Activated naive CD8-positive, alpha-beta T cell treated with anti-CD3 and anti-CD28 coated beads for 36 hours (primary cell): ENCODE measurements around the gene IRF1. TPM values are rescaled to one million over a fixed set of nuclear protein-coding genes. Genes with fewer than 3 reads are reported as not detected.

ENCODE experiments used
- DNase-seq: peaks from one replicate; pipeline ENCODE4 v3.0.0; 2021
- H3K27ac Mint-ChIP-seq: one replicate; pipeline ENCODE4 v1.8.0; 2022; ENCODE audit warnings: mild to moderate bottlenecking, moderate library complexity, mixed read lengths
- H3K27me3 Mint-ChIP-seq: one replicate; pipeline ENCODE4 v1.8.0; 2022; ENCODE audit warnings: mild to moderate bottlenecking, mixed read lengths
- H3K36me3 Mint-ChIP-seq: one replicate; pipeline ENCODE4 v1.8.0; 2021; ENCODE audit warnings: mild to moderate bottlenecking, mixed read lengths
- H3K4me1 Mint-ChIP-seq: one replicate; pipeline ENCODE4 v1.8.0; 2021; ENCODE audit warnings: mixed read lengths
- H3K4me3 Mint-ChIP-seq: one replicate; pipeline ENCODE4 v1.8.0; 2022; ENCODE audit warnings: mild to moderate bottlenecking, moderate library complexity, mixed read lengths
- H3K9me3 Mint-ChIP-seq: one replicate; pipeline ENCODE4 v1.8.0; 2022; ENCODE audit warnings: mixed read lengths
- total RNA-seq, 2 experiments: library from RNA; stranded (reverse); gene quantifications; one replicate each; pipeline ENCODE4 v1.2.3, GENCODE V29; 2021

The IRF1 gene
- total RNA-seq, 2 experiments from 2014 or later = 228 to 232 TPM

DNA sequence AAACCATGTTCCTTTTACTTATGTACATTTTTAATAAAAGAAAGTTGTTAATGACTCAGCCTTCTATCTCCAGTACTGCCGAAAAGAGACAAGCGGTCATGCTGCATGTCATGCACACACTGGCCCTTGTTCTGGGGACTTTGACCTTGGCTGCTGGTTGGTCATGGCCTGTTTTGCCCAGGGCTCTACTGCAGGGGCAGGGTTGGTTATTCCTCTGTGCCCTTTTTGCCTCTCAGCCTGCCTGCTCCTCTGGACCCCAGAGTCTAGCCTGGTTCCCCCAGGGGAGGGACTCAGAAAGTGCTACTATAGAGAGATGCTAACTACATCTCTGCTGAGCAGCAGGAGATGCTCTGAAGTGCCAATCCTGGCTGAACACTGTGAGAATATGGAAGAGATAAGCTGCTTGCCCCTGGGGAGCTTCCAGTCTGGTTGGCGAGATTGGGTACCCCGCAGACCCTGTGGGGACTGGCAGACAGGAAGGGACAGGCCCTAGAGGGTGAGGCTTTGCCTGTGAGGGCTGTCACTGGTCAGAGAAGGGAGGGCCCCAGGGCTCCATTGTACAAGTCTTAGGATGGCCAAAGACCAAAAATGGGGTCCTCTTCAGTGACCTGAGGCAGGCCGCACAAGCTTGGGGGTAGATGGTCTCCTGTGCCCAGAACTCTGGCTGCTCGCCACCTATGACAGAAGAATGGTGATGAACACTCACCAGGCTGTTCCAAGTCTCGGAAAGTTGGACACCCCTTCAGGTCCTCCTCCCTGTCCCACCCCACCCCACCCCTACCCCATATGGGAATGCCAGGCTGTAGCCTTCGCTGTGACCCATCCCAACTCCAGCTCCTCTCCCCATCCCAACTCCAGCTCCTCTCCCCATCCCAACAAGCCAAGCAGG is 14.3 kb downstream of the IRF1 start:
- peaks cover 10% of the 10 kb centered on the region for H3K36me3 Mint-ChIP-seq
- H3K27me3 Mint-ChIP-seq = peaks cover 8% of the 10 kb centered on the region
- no peak for DNase-seq
- no peak overlapping the region for H3K4me3 Mint-ChIP-seq
- peaks cover 75% of the 10 kb centered on the region for H3K4me1 Mint-ChIP-seq
- no peaks in the 10 kb centered on the region for H3K9me3 Mint-ChIP-seq
- H3K27ac Mint-ChIP-seq = peak overlapping the region; percentile 49

DNA sequence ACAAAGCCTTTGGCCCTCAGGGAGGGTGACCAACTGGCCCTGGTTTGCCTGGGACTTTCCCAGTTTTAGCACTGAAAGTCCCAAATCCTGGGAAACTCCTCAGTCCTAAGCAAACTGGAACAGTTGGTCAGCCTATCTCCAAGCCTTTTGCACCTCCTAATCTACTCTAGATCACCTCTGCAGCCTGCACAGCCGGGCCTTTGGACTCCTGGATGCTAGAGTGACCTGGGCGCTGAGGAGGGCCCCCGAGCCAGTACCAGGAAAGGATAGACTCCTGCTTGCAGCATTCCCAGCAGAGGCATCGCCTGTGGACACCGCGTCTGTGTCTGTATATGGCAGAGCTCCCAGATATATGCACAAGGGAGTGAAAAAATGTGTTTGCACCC is 15.1 kb downstream of the IRF1 start:
- DNase-seq = no peak
- H3K4me3 Mint-ChIP-seq = no peak overlapping the region
- H3K9me3 Mint-ChIP-seq = no peaks in the 10 kb centered on the region
- H3K27ac Mint-ChIP-seq = no peak overlapping the region
- H3K4me1 Mint-ChIP-seq = peaks cover 77% of the 10 kb centered on the region
- peaks cover 10% of the 10 kb centered on the region for H3K36me3 Mint-ChIP-seq
- H3K27me3 Mint-ChIP-seq = peaks cover 6% of the 10 kb centered on the region

DNA sequence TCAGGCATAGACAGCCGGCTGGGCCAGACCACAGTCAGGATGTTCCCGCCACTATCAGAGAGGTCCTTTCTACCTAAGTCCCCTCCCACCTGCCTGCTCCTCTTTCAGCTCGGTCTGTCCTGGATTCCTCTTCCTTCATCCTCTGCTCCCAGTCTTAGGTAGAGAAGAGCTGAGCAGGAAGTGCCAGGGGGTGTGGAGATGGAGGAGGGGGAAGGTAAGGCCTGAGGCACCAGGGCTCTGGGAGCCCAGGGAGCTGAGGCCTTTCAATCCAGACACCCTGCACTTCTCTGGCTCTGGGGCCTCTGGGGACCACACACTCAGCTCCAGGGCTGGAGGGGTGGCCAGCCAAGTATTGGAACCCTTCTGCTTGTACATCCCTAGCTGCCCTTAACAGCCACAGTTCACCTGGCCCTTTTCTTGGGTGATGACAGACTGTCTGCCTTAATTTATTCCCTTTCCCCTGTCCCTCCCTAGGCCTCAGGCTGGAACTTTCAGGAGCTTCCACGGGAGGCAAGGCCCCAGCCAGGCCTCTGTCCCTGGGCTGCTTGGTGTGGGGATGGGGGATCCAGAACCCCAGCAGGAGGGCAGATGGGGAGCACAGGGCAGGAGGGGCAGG is 15.6 kb downstream of the IRF1 start:
- no peak overlapping the region for H3K4me3 Mint-ChIP-seq
- peaks cover 2% of the 10 kb centered on the region for H3K27me3 Mint-ChIP-seq
- no peak for DNase-seq
- H3K27ac Mint-ChIP-seq = peak overlapping the region; percentile 40
- no peaks in the 10 kb centered on the region for H3K9me3 Mint-ChIP-seq
- peaks cover 76% of the 10 kb centered on the region for H3K4me1 Mint-ChIP-seq
- H3K36me3 Mint-ChIP-seq = peaks cover 7% of the 10 kb centered on the region

DNA sequence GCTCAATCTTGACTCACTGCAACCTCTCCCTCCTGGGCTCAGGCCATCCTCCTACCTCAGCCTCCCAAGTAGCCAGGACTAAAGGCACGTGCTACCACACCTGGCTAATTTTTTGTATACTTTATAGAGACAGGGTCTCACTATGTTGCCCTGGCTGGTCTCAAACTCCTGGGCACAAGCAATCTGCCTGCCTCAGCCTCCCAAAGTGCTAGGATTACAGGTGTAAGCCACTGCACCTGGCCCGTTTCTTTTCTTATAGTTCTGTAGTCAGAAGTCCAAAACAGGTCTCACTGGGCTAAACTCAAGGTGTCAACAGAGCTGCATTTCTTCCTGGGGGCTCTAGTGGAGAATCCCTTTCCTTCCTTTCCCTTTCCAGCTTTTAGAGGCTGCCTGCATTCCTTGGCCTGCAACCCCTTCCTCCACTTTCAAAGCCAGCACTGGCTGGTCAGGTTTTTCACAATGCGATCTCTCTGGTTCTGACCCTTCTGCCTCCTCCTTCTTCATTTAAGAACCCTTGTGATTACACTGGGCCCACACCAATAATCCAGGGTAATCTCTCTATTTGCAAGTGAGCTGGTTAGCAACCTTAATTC is 16.3 kb downstream of the IRF1 start:
- H3K9me3 Mint-ChIP-seq = no peaks in the 10 kb centered on the region
- H3K36me3 Mint-ChIP-seq = peaks cover 5% of the 10 kb centered on the region
- peaks cover 70% of the 10 kb centered on the region for H3K4me1 Mint-ChIP-seq
- no peak for DNase-seq
- H3K27ac Mint-ChIP-seq = peak overlapping the region; percentile 40
- no peaks in the 10 kb centered on the region for H3K27me3 Mint-ChIP-seq
- no peak overlapping the region for H3K4me3 Mint-ChIP-seq

DNA sequence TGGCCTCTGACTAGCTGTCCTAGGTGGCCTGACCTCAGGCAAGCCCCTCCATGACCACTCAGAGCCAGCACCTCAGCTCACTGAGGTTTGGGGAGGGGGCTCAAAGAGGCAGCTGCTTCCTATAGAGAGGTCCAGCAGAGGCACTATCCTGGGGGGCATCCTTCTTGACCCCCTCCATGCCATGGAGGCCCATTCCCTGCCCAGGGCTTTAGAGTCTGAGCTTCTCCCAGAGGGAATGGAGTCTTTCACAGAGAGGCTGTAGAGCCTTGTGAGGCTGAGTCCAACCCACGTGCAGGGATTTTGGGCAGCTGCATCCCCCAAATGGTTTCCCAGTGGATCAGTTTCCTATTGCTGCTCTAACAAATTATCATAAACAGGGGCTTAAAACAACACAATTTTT is 16.9 kb downstream of the IRF1 start:
- Mint-ChIP-seq H3K27ac (peak overlapping the region; percentile 85), H3K9me3 (no peaks in the 10 kb centered on the region), H3K4me3 (no peak overlapping the region), H3K27me3 (no peaks in the 10 kb centered on the region), H3K4me1 (peaks cover 70% of the 10 kb centered on the region), H3K36me3 (peaks cover 7% of the 10 kb centered on the region)
- no peak for DNase-seq

DNA sequence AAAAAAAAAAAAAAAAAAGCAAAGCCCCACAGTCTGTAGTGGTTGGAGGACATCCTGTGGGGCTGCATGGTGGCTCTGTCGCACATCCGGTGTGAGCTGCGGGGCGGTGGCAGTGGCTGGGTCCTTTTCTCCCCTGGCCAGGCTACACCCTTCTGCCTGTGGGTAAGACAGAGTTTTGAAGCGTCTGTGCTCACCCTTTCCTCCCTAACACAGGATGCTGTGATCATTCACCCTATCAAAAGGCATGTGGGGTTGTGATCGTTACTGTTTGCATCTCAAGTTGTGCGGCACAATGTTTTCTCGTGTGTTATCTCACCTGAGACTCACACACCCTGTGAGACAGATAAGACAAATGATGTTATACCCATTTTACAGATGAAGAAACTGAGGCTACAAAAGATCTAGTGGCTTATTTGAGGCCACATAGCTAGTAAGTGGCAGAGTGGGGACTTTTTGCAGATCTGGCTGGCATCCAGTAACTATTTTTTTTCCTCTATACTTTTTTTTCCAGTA is 17.5 kb downstream of the IRF1 start:
- Mint-ChIP-seq H3K27ac (peak overlapping the region; percentile 85), H3K4me3 (no peak overlapping the region), H3K36me3 (peaks cover 9% of the 10 kb centered on the region), H3K27me3 (no peaks in the 10 kb centered on the region), H3K4me1 (peaks cover 66% of the 10 kb centered on the region), H3K9me3 (no peaks in the 10 kb centered on the region)
- peak; percentile 75 for DNase-seq

DNA sequence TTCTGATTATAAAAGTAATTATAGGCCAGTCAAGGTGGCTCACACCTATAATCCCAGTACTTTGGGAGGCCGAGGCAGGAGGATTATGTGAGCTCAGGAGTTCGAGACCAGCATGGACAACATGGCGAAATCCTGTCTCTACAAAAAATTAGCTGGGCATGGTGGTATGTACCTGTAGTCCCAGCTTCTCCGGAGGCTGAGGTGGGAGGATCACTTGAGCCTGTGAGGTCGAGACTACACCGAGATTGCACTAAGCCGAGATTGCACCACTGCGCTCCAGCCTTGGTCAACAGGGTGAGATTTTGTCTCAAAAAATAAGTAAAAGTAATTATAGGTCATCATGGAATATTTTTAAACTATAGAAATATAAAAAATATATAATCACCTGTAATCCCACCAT is 18.1 kb downstream of the IRF1 start:
- DNase-seq = no peak
- Mint-ChIP-seq H3K4me1 (peaks cover 62% of the 10 kb centered on the region), H3K27me3 (no peaks in the 10 kb centered on the region), H3K9me3 (no peaks in the 10 kb centered on the region), H3K27ac (peak overlapping the region; percentile 46), H3K4me3 (no peak overlapping the region), H3K36me3 (peaks cover 9% of the 10 kb centered on the region)

DNA sequence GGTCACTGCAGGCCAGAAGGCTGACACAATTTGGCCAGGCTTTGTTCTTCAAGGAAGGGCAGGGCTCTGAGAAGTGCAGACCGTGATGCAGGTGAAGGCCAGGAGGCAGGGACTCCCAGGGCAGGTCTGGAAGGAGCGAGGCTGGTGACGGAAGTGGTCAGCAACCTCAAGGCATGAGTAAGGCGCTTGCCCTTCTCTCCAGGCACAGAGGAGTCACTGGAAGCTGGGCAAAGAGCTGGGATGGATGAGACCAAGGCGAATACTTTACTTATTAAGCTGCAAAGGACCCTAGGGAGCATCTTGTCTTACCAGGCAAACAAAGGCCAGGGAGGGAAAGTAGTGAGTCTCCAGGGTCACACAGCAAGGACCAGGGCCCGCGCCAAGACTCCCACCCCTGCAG is 18.6 kb downstream of the IRF1 start:
- no peak overlapping the region for H3K4me3 Mint-ChIP-seq
- no peak for DNase-seq
- no peaks in the 10 kb centered on the region for H3K27me3 Mint-ChIP-seq
- no peaks in the 10 kb centered on the region for H3K9me3 Mint-ChIP-seq
- H3K36me3 Mint-ChIP-seq = peaks cover 9% of the 10 kb centered on the region
- H3K4me1 Mint-ChIP-seq = peaks cover 62% of the 10 kb centered on the region
- peak overlapping the region; percentile 39 for H3K27ac Mint-ChIP-seq

DNA sequence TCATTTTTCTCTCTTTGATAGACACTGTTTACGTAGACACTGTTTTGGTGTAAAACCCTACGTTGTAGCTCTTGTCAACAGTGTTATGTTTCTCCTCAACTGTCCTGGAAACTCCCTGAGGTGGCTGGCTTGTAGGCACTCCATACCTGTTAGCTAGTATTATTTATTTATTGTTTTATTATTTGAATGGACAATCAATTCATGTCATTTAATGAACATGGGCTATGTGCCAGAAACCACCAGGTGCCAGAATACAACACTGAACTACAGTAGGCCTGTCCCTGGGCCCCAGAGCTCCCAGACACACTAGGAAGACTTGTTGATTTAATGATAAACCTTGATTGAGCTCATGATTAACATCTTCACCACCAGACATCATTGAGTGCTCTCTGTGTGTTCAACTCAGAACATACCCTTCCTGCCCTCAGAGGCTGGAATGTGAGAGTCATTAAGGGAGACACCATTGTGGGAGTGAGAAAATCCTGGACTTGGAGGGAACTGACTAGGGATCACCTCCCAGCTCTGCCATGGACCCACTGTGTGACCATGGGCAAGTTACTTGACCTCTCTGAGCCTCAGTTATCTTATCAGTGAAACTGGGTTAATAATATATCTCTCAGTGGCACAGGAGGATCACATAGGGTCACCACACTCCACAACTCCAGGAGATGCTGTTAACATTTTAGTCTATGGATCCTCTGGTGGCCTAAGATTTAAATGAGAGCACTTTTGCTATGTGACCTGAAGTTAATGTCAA is 19.2 kb downstream of the IRF1 start:
- Mint-ChIP-seq H3K27ac (peak overlapping the region; percentile 39), H3K27me3 (no peaks in the 10 kb centered on the region), H3K4me3 (no peak overlapping the region), H3K9me3 (no peaks in the 10 kb centered on the region), H3K4me1 (peaks cover 65% of the 10 kb centered on the region), H3K36me3 (peaks cover 9% of the 10 kb centered on the region)
- no peak for DNase-seq

DNA sequence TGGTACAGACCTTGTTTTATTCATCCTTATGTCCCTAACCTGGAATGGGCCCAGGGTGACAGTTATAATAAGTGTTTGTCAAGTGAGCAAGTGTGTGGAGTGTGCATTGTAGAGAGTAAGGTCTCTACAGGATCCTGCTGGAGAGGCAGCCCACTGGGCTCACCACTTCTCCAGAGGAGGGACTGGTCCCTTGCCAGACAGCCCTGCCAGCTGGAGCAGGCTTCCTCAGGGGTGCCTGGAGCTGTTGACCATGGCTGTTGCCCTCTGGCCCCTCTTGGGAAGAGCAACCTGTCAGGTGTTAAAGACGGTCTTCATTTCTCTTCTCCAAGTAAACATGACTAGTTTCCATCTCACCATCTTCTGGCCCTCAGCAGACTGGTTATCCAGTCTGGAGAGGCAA is 20.0 kb downstream of the IRF1 start:
- Mint-ChIP-seq H3K27ac (no peak overlapping the region), H3K27me3 (no peaks in the 10 kb centered on the region), H3K9me3 (no peaks in the 10 kb centered on the region), H3K36me3 (peaks cover 14% of the 10 kb centered on the region), H3K4me3 (no peak overlapping the region), H3K4me1 (peaks cover 66% of the 10 kb centered on the region)
- no peak for DNase-seq

DNA sequence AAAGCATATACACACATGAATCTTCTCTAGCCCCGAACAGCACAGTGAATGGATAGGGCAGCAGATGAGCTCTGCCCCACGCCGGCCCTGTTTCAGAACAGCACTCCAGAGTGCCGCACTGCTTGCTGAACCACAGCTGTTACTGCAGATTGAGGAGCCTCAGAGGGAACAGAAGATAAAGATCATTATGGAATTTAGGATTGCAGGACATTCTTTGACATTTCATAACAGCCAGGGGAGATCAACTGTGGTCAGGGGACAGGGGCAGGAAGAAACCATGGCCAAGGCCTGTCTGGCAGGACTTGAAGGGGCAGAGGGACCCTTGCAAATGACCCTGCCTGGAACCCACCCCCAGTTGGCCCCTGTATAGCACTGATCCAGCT is 20.6 kb downstream of the IRF1 start:
- Mint-ChIP-seq H3K27me3 (no peaks in the 10 kb centered on the region), H3K4me3 (no peak overlapping the region), H3K4me1 (peaks cover 71% of the 10 kb centered on the region), H3K27ac (no peak overlapping the region), H3K9me3 (no peaks in the 10 kb centered on the region), H3K36me3 (peaks cover 19% of the 10 kb centered on the region)
- no peak for DNase-seq

DNA sequence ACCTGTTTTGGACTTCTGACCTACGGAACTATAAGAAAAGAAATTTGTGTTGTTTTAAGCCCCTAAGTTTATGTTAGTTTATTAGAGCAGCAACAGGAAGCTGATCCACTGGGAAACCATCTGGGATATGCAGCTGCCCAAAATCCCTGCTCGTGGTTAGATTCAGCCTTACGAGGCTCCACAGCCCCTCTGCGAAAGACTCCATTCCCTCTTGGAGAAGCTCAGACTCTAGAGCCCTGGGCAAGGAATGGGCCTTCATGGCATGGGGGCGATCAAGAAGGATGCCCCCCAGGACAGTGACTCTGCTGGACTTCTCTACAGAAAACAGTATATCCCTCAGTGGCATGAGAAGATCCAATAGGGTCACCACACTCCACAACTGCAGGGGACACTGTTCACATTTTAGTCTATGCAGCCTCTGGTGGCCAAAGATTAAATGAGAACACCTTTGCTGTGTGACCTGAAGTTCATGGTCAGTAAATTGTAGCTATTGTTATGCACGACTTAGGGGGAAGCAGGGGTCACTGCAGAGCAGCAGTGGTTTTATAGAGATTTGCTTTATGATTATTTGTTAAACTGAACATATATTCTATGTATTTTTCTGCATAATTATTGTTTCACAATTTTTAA is 21.1 kb downstream of the IRF1 start:
- peaks cover 72% of the 10 kb centered on the region for H3K4me1 Mint-ChIP-seq
- DNase-seq = no peak
- H3K27me3 Mint-ChIP-seq = no peaks in the 10 kb centered on the region
- H3K27ac Mint-ChIP-seq = no peak overlapping the region
- H3K4me3 Mint-ChIP-seq = no peak overlapping the region
- no peaks in the 10 kb centered on the region for H3K9me3 Mint-ChIP-seq
- H3K36me3 Mint-ChIP-seq = peaks cover 22% of the 10 kb centered on the region

DNA sequence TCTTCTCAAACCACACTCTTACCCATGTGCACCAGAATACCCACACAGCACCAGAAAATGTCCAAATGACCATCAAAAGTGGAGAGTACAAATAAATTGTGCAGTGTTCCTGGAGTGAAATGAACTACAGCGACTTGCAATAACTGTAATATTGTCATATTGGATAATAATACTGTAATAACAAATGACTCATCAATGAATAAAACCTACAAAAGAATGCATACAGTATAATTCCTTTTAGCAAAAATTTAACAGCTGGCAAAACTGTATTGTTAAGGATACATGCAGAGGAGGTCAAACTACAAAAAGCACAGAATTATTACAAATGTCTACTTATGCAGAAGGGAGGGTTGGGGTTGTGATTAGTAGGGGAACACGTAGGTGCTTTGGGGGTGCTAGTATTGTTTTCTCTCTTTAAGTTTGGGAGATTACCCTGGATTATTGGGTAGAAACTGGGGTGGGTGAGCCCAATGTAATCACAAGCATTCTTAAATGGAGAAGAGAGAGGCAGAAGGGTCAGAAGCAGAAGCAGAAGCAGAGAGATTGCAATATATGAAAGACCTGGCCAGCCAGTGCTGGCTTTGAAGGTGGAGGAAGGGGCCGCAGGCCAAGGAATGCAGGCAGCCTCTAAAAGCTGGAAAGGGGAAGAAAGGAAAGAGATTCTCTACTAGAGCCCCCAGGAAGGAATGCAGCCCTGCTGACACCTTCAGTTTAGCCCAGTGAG is 21.8 kb downstream of the IRF1 start:
- no peak overlapping the region for H3K27ac Mint-ChIP-seq
- peaks cover 76% of the 10 kb centered on the region for H3K4me1 Mint-ChIP-seq
- H3K4me3 Mint-ChIP-seq = no peak overlapping the region
- H3K9me3 Mint-ChIP-seq = no peaks in the 10 kb centered on the region
- no peaks in the 10 kb centered on the region for H3K27me3 Mint-ChIP-seq
- peaks cover 22% of the 10 kb centered on the region for H3K36me3 Mint-ChIP-seq
- no peak for DNase-seq
